HG02678 (cell line): ENCODE results near the gene WDTC1.
A peak's percentile ranks its signal among the peaks of the same experiment; 100 is the strongest.

ENCODE experiments used
- ATAC-seq: cut with Tn5 transposase; IDR thresholded peaks from one replicate; pipeline ENCODE4 v1.9.1; 2021; ENCODE audit warnings: mild to moderate bottlenecking, moderate library complexity; ENCODE audit not compliant: unreplicated experiment

WDTC1 gene

DNA sequence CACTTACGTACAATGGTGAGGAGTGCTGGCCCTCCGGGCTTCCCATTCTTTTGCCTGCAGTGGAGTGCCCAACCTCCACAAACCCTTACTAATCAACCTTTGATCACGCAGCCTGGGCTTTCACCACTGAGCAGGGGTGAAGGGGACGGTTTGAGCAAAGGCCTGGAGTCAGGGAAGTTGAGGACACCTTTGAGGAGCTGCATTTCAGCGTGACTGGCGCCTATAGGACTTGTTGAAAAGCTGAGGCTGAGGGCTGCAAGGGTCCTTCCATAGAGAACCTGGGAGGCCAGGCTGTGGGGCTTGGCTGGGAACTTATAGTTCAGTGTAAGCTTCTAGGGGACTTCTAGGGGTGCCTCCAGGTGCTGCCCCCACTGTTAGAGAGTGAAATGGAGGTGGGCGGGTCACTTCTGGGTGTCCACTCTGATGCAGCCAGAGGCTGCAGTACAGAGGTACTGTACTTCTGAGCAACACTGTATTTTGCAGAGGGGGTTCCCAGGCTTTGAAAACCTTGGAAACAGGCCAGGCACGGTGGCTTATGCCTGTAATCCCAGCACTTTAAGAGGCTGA is 117.2 kb downstream of the WDTC1 start:
- no peak for ATAC-seq

DNA sequence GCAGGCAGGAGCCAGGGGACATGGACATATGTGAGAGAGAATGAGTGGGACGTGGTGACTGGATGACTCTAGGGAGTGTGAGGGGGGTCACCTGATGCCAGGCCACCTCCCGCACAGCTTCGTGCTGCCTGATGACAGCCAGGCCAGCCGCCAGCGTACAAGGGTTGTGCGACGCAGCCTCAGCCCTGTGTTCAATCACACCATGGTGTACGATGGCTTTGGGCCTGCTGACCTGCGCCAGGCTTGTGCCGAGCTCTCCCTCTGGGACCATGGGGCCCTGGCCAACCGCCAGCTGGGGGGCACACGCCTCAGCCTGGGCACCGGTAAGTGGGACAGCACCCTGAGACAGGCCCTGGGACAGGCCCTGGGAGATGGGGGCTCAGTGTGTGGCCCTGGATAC is 118.7 kb downstream of the WDTC1 start:
- ATAC-seq, result no peak

DNA sequence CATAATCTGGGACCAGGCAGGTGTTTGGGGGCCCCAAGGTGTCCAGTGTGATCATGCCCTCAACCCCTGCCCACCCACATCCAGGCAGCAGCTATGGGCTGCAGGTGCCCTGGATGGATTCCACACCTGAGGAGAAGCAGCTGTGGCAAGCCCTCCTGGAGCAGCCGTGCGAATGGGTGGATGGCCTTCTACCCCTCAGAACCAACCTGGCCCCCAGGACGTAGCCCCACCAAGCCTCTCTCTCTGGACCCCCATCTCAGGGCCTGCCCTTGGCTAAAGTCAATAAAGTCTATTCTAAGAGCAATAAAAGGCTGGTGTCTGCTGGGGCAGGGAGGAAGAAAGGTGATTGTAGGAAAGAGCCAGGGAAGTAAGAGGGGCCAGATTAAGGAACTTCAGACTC is 119.2 kb downstream of the WDTC1 start:
- no peak for ATAC-seq

GRCh38 chr1:27355683-27356082 is 121.3 kb downstream of the WDTC1 start:
- ATAC-seq, result no peak

GRCh38 chr1:27356277-27356618 is 121.8 kb downstream of the WDTC1 start:
- no peak for ATAC-seq

DNA sequence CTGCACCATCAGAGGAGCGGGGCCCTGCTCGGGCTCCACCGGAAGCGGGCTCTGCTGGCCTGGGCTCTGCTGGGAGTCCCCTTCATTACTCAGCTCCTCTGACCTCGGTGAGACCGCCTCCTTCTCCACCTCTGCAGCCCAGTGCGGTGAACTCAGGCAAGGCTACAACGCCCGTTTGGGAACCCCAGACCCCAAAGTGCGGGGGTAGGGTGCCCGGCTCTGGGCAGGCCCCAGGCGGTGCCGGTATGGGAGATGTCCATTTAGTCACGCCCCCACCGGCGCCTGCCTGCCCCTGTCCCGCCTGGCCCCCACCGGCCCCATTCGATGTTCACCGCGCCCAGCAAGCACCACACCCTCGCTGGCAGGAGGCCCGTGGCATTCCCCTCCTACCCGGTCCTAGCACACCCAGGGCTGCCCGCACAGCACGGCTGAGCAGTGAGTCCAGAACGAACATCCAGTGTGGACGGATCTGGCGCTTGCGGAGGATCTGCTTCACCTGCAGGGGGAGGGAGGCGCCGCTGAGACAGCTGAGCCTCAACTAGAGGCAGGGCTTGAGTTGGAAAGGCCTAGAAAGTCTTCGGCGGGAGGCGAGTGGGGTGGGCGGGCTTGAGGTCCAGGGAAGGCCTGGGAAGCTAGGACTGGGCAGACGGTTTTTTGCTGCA is 122.3 kb downstream of the WDTC1 start:
- no peak for ATAC-seq

DNA sequence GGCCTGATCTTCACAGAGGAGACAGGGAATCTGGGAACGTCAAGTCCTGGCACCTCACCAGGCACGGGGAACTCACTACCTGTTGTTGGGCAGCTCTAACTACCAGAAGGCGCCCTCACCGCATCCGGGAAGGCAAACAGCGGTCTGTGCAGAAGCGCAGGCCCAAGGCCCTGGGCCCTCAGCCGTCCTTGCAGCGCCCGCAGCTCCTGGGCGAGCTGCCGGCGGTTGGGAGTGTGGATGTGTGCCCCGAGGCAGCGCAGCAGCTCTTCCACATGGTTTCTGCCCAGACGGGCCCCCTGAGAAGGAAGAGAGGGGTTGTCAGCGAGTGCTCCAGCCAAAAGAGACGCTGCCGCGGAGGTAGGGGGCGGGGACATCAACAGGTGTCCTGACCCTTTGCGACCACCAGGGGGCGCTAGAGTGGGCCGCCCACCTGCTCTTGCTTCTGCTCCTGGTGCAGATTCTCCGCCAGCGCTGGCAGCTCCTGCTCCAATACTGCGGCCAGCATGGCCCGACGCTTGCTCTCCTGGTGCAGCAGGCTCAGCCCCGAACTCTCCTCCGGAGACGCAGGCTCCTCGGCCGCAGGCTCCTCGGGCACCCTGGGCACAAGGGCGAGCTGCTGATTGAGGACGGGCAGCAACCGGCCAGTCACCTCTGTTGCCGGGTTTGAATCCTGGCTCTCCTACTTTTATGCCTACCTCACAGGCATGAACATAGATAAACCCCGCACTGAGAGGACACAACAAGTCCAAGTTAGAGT is 123.0 kb downstream of the WDTC1 start:
- ATAC-seq, result peak; percentile 73
